H1 (cell line): ENCODE data around the gene TARBP2. TPM values are rescaled to one million over a fixed set of nuclear protein-coding genes. Genes with fewer than 3 reads are reported as not detected.

Source experiments
- SP1 ChIP-seq: IDR thresholded peaks from 2 replicates; pipeline ENCODE4 v1.6.1; 2011; ENCODE audit warnings: low read depth, low read length
- SP4 ChIP-seq: IDR thresholded peaks from 2 replicates; pipeline ENCODE4 v1.6.1; 2012; ENCODE audit warnings: low read length, inconsistent platforms
- polyA plus RNA-seq, 7 experiments: library from polyadenylated mRNA; depleted of rRNA in 3 of 7; stranded (reverse) in 5 of 7; unstranded in 2 of 7; fragments of >200 nt in 5 of 7; fragments of 200-250 nt in 2 of 7; gene quantifications; 1 replicate in 5 of 7; 2 replicates in 1 of 7; 4 replicates in 1 of 7; pipeline versions ENCODE4 v1.2.1 to v1.2.3, GENCODE V29; 2011 to 2013; ENCODE audit warnings: missing spikeins in 2 of 7, mixed read lengths in 2 of 7
- total RNA-seq: library from RNA; stranded (reverse); fragmentation: NEBNext Ultra II Directional; extraction: Animal tissue kit (Norgen Biotek cat#: 25700); gene quantifications from 2 replicates; pipeline ENCODE4 v1.2.1, GENCODE V29; 2021
- TF ChIP-seq, protein P1 (sequence below), 3 experiments: IDR thresholded peaks; 1 replicate in 2 of 3; 2 replicates in 1 of 3; pipeline versions ENCODE4 v1.5.1 to v1.6.1; 2011; ENCODE audit warnings: low read length in 3 of 3, mild to moderate bottlenecking in 3 of 3, inconsistent platforms in 2 of 3, low read depth in 1 of 3, moderate library complexity in 1 of 3; ENCODE audit not compliant: insufficient read depth in 1 of 3; ENCODE audit errors: control extremely low read depth in 1 of 3

Gene TARBP2
- total and polyA plus RNA-seq, 2 of the 8 experiments (the other 6 are each of a cell fraction or from before 2014, with no cell fraction given): 69.9 to 122 TPM

DNA sequence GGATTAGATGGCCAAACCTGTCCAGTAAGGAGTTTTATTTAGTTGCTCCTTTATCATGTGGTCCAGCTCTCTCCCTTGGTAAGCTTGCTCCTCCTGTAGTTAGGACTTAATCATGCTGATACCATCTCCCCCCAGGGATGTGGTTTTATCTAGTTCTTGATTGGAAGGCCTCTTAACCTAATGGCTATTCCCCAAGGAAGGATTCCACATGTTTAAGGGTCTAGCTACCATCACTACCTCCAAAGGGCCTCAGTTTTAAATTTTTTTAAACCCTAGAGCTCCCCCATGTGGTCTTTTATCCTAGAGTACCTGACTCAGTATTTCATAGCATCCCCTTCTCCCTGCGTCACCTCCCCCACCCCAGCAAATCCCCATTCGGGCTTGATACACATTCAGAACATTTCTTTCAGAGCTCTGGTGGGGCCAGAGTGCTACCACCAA lies 24.3 kb upstream of the TARBP2 start (continued):
- TF ChIP-seq, protein P1, sequence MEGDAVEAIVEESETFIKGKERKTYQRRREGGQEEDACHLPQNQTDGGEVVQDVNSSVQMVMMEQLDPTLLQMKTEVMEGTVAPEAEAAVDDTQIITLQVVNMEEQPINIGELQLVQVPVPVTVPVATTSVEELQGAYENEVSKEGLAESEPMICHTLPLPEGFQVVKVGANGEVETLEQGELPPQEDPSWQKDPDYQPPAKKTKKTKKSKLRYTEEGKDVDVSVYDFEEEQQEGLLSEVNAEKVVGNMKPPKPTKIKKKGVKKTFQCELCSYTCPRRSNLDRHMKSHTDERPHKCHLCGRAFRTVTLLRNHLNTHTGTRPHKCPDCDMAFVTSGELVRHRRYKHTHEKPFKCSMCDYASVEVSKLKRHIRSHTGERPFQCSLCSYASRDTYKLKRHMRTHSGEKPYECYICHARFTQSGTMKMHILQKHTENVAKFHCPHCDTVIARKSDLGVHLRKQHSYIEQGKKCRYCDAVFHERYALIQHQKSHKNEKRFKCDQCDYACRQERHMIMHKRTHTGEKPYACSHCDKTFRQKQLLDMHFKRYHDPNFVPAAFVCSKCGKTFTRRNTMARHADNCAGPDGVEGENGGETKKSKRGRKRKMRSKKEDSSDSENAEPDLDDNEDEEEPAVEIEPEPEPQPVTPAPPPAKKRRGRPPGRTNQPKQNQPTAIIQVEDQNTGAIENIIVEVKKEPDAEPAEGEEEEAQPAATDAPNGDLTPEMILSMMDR (IDR thresholded peaks at IDR 0.05; ENCODE audit: control extremely low read depth in 1 of 3, insufficient read depth in 1 of 3, low read depth in 1 of 3, low read length in 3 of 3): peak in 2 of 3 experiments; percentile 37 to 47; a peak in 2 of 4 replicates
- TF ChIP-seq SP4 (no peak; the same call in 1 of the 2 replicates), SP1 (no peak)
